Testis (tissue), 3 donors: ENCODE data around the gene GSDME. TPM values are rescaled to one million over a fixed set of nuclear protein-coding genes. Genes with fewer than 3 reads are reported as not detected.

ENCODE experiments used
- DNase-seq: peaks from one replicate; pipeline ENCODE4 v3.0.0-alpha.2; 2019
- H3K27ac ChIP-seq, 2 donors: fragments of 200-600 bp; sonication (generic); one replicate each; pipeline ENCODE4 v1.5.1; 2019
- H3K27me3 ChIP-seq: fragments of 200-600 bp; sonication (generic); one replicate; pipeline ENCODE4 v1.5.1; 2019
- H3K36me3 ChIP-seq: fragments of 200-600 bp; sonication (generic); one replicate; pipeline ENCODE4 v1.5.1; 2017; ENCODE audit warnings: low read depth; ENCODE audit errors: missing control alignments
- H3K4me1 ChIP-seq: fragments of 200-600 bp; sonication (generic); one replicate; pipeline ENCODE4 v1.5.1; 2019
- H3K4me3 ChIP-seq, 2 donors: fragments of 200-600 bp; sonication (generic); one replicate each; pipeline ENCODE4 v1.5.1; 2017 to 2019
- H3K9me3 ChIP-seq: fragments of 200-600 bp; sonication (generic); one replicate; pipeline ENCODE4 v1.5.1; 2017
- POLR2A ChIP-seq: fragments of 450-650 bp; IDR thresholded peaks from one replicate; pipeline ENCODE4 v1.6.1; 2017; ENCODE audit warnings: antibody characterized with exemption, mild to moderate bottlenecking, moderate library complexity
- WGBS, 2 donors: methylation state at CpG; one replicate each; pipeline ENCODE4 v1.1.5; 2018; 5-methylcytosine and 5-hydroxymethylcytosine counted together
- intact Hi-C: fragments of 100-400 bp; cut with DNase I; formaldehyde crosslinking; loops from one replicate; pipeline ENCODE4 v1.15.1; 2023; ENCODE audit warnings: low total_unique reads
- polyA plus RNA-seq: library from polyadenylated mRNA; stranded (reverse); fragments of 350-450 nt; fragmentation: Illumina TruSeq; extraction: RNeasy Lipid Tissue Mini Kit (QIAGEN cat#74804); gene quantifications from one replicate; pipeline ENCODE4 v1.2.3, GENCODE V29; 2014; ENCODE audit warnings: low read depth, low replicate concordance; ENCODE audit not compliant: insufficient read depth
- total RNA-seq, 2 donors: library from RNA; depleted of rRNA; stranded (reverse); fragments of >200 nt; gene quantifications; one replicate each; pipeline ENCODE4 v1.2.3, GENCODE V29; 2016
- TF ChIP-seq, protein P1 (sequence below), 3 experiments: fragments of 450-650 bp in 2 of 3; fragments of 200-600 bp in 1 of 3; sonication (generic) in 1 of 3; IDR thresholded peaks; one replicate each; pipeline ENCODE4 v1.5.1; 2016 to 2019; ENCODE audit warnings: antibody characterized with exemption in 3 of 3, mild to moderate bottlenecking in 2 of 3, moderate library complexity in 1 of 3

GSDME gene
- total and polyA plus RNA-seq, 3 donors from 2014 or later: 31.8 to 59.4 (median 55.0) TPM

DNA sequence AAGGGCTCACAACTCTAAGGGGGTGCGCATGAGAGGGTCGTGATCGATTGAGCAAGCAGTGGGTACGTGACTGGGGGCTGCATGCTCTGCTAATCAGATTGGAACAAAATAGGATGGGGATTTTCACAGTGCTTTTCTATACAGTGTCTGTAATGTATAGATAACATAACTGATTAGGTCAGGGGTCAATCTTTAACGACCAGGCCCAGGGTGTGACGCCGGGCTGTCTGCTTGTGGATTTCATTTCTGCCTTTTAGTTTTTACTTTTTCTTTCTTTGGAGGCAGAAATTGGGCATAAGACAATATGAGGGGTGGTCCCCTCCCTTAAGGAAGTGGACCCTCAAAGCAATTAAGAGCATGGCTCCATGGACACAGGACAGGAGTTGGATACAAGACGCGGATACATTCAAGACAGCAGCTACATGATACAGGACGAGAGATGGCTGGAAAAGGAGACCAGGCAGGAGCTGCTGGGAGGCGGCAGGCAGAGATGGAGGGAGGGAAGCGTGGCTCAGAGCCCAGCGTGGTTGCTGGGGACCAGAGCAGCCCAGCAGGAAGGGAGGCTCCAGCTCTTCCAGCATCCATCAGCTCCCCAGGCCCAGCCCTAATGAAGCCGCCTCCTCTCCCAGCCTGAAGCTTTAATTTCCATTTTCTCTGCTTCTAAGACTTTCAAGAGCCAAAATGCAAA, 31.6 kb downstream of the GSDME start:
- no peak overlapping the region for H3K4me3 ChIP-seq
- TF ChIP-seq POLR2A: no peak
- TF ChIP-seq, protein P1, sequence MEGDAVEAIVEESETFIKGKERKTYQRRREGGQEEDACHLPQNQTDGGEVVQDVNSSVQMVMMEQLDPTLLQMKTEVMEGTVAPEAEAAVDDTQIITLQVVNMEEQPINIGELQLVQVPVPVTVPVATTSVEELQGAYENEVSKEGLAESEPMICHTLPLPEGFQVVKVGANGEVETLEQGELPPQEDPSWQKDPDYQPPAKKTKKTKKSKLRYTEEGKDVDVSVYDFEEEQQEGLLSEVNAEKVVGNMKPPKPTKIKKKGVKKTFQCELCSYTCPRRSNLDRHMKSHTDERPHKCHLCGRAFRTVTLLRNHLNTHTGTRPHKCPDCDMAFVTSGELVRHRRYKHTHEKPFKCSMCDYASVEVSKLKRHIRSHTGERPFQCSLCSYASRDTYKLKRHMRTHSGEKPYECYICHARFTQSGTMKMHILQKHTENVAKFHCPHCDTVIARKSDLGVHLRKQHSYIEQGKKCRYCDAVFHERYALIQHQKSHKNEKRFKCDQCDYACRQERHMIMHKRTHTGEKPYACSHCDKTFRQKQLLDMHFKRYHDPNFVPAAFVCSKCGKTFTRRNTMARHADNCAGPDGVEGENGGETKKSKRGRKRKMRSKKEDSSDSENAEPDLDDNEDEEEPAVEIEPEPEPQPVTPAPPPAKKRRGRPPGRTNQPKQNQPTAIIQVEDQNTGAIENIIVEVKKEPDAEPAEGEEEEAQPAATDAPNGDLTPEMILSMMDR (IDR thresholded peaks at IDR 0.05): no peak
- H3K9me3 ChIP-seq: no peaks in the 10 kb centered on the region
- no peak overlapping the region for H3K27ac ChIP-seq
- H3K27me3 ChIP-seq: no peaks in the 10 kb centered on the region
- intact Hi-C loops: no loop called here
- H3K4me1 ChIP-seq: peaks cover 3% of the 10 kb centered on the region
- no peak for DNase-seq
- 84 to 95% methylated on average over 14 of the region's 14 CpGs for WGBS, 2 donors
- H3K36me3 ChIP-seq: no peaks in the 10 kb centered on the region

DNA sequence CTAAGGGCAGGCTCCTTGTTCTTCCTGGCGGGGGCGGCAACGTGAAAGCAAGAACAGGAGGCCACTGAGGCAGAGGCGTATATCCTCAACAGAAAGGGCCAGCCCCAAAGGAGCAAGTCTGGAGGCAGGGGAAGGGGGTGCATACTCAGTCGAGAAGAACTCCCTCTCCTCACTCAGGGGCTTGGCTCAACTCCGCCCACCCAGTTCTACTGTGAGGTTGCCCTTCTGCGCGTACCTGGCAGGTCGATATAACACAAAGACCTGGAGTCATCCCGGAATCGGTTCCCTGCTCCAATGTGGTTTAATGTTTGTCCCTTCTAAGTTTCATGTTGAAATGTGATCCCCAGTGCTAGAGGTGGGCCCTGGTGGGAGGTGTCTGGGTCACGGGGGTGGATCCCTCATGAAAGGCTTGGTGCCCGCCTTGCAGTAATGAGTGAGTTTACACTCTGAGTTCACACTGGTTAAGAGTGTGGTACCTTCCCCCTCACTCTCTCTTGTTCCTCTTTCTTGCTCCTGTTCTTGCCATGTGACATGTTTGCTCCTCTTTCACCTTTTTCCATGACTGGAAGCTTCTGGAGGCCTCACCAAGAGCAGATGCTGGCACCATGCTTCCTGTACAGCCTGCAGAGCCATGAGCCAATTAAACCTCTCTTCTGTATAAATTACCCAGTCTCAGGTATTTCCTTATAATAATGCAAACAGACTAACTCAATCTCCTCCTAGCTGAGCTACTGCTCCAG, 32.6 kb downstream of the GSDME start:
- DNase-seq: no peak
- intact Hi-C loops: no loop called here
- TF ChIP-seq POLR2A: no peak
- TF ChIP-seq, protein P1 (IDR thresholded peaks at IDR 0.05): no peak
- H3K9me3 ChIP-seq: no peaks in the 10 kb centered on the region
- peaks cover 3% of the 10 kb centered on the region for H3K4me1 ChIP-seq
- WGBS, 2 donors: 86 to 93% methylated on average over 13 of the region's 13 CpGs
- no peaks in the 10 kb centered on the region for H3K27me3 ChIP-seq
- H3K36me3 ChIP-seq: no peaks in the 10 kb centered on the region
- H3K27ac ChIP-seq: no peak overlapping the region
- no peak overlapping the region for H3K4me3 ChIP-seq

DNA sequence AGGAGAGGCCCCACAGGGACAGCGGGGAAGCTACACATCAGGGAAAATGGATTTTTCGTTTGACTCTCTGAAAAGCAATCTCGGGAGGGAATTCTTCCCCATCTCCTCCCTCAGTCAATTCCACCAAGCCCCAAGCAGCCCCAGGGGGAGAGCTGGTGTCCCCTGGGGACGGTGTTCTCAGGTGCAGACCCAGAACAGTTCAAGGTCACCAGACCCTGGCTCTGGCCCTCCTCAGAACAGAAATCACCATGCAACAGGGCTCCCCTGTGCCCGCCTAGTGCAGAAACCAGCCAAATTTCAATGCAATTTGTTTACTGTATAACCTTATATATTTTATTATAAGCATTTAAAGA, 34.1 kb downstream of the GSDME start:
- no peak for TF ChIP-seq POLR2A
- TF ChIP-seq, protein P1 (IDR thresholded peaks at IDR 0.05): peak in 1 of 3 experiments; percentile 19
- WGBS, 2 donors: 55 to 83% methylated on average over 3 to 5 of the region's 5 CpGs
- intact Hi-C loops: no loop called here

DNA sequence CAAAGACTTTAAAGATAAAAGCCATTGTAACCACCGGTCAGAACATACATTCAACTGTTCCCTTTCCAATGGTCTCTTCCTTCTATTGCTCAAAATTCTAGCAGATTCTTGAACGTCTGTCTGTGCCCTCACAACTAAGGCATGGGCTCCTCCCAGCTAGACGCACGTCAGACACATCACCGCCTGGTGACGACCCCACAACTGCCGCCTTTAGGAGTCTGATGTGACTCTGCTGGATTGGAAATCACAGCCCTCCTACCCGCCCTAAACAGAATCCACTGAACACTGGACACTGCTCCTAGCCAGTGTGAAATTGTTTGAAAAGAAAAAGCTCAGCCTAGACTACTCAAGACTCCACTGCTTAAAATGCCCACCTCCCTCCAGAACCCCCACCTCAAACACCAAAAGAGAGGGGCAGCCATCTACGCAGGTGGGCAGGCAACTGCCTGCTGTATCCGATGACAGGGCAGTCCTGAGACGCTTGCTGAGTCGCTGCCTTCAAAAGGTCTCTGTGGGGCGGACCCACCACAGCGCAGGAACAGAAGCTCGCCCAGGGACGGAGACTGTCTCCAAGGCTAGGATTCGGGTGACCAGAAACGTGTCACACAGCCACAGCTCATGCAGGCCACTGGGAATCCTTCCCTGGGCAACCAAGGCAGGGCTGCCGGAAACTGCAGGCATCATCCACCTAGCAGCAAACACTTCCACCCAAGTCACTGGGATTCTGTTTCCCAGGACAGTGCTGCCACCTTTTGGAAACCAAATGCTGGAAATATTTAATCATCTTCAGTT, 34.7 kb downstream of the GSDME start:
- TF ChIP-seq, protein P1 (IDR thresholded peaks at IDR 0.05): no peak
- no peak for TF ChIP-seq POLR2A
- Histone ChIP-seq H3K27me3 (no peaks in the 10 kb centered on the region), H3K4me1 (no peaks in the 10 kb centered on the region), H3K36me3 (no peaks in the 10 kb centered on the region), H3K9me3 (no peaks in the 10 kb centered on the region), H3K4me3 (no peak overlapping the region), H3K27ac (no peak overlapping the region)
- no peak for DNase-seq
- intact Hi-C loops: no loop called here
- WGBS, 2 donors: 83 to 93% methylated on average over 18 to 19 of the region's 19 CpGs

More for the DNA sequence above, 34.1 kb downstream of the GSDME start:
- DNase-seq: no peak
- Histone ChIP-seq H3K27me3 (no peaks in the 10 kb centered on the region), H3K36me3 (no peaks in the 10 kb centered on the region), H3K27ac (no peak overlapping the region), H3K4me1 (no peaks in the 10 kb centered on the region), H3K4me3 (no peak overlapping the region), H3K9me3 (no peaks in the 10 kb centered on the region)
